ENCODE measurements around the gene PPP3CA.

DNA sequence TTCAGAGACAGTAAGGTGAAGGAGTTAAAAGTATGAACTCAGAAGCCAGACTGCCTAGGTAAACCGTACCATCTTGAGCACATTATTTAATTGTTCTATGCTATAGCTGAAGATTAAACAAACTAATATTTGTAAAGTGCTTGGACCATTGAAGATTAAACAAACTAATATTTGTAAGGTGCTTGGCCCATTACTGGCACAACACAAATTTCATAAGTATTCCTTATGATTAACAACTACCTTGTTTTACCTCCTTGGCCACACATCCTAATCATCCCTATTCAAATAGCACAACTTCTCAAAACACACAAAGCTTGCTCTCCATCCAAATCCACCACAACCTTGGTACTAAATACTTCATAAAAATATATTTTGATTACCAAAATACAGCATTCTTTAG, 137.0 kb downstream of the PPP3CA start:
- TF ChIP-seq POLR2A (IDR thresholded peaks at IDR 0.05) (no peak), POLR2AphosphoS5 (IDR thresholded peaks at IDR 0.05) (no peak)
- TF ChIP-seq, protein P1, sequence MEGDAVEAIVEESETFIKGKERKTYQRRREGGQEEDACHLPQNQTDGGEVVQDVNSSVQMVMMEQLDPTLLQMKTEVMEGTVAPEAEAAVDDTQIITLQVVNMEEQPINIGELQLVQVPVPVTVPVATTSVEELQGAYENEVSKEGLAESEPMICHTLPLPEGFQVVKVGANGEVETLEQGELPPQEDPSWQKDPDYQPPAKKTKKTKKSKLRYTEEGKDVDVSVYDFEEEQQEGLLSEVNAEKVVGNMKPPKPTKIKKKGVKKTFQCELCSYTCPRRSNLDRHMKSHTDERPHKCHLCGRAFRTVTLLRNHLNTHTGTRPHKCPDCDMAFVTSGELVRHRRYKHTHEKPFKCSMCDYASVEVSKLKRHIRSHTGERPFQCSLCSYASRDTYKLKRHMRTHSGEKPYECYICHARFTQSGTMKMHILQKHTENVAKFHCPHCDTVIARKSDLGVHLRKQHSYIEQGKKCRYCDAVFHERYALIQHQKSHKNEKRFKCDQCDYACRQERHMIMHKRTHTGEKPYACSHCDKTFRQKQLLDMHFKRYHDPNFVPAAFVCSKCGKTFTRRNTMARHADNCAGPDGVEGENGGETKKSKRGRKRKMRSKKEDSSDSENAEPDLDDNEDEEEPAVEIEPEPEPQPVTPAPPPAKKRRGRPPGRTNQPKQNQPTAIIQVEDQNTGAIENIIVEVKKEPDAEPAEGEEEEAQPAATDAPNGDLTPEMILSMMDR (IDR thresholded peaks at IDR 0.05), result no peak

Measured in breast epithelium (tissue), 3 donors.